MCF 10A (cell line): ENCODE results near the gene MSI2. TPM values are rescaled to one million over a fixed set of nuclear protein-coding genes. Genes with fewer than 3 reads are reported as not detected.

ENCODE experiments used
- BruUV-seq: library from RNA; stranded (reverse); fragments of 400-500 nt; replicated peaks from 2 replicates; lab custom pipeline; 2021; lab: Mats Ljungman, UMichigan
- CTCF ChIA-PET: fragments of 300-600 bp; sonication (Branson Sonifier 250); formaldehyde crosslinking; extraction: SDS; loops from one replicate; lab custom pipeline; 2021; ENCODE audit warnings: antibody characterized with exemption, inconsistent platforms; lab: Yijun Ruan, JAX
- POLR2A ChIA-PET: fragments of 300-600, 350-650 bp; sonication (Branson Sonifier 250); formaldehyde crosslinking; extraction: SDS; loops from one replicate; lab custom pipeline; 2020; ENCODE audit warnings: antibody characterized with exemption, inconsistent platforms; lab: Yijun Ruan, JAX
- DNase-seq: peaks from one replicate; pipeline ENCODE4 v3.0.0-alpha.2; 2018; ENCODE audit not compliant: unreplicated experiment
- H3K27ac Mint-ChIP-seq: one replicate; pipeline ENCODE4 v1.8.0; 2022; ENCODE audit warnings: mild to moderate bottlenecking, low read depth, mixed read lengths; ENCODE audit not compliant: unreplicated experiment
- H3K27me3 Mint-ChIP-seq: one replicate; pipeline ENCODE4 v1.8.0; 2022; ENCODE audit warnings: mixed read lengths; ENCODE audit not compliant: insufficient read depth, unreplicated experiment
- H3K36me3 Mint-ChIP-seq: one replicate; pipeline ENCODE4 v1.8.0; 2022; ENCODE audit warnings: mild to moderate bottlenecking, moderate library complexity, mixed read lengths; ENCODE audit not compliant: insufficient read depth, unreplicated experiment
- H3K4me1 Mint-ChIP-seq: one replicate; pipeline ENCODE4 v1.8.0; 2022; ENCODE audit warnings: mixed read lengths; ENCODE audit not compliant: insufficient read depth, unreplicated experiment
- H3K4me3 Mint-ChIP-seq: one replicate; pipeline ENCODE4 v1.8.0; 2022; ENCODE audit warnings: mild to moderate bottlenecking, moderate library complexity, mixed read lengths; ENCODE audit not compliant: unreplicated experiment
- H3K9me3 Mint-ChIP-seq: one replicate; pipeline ENCODE4 v1.8.0; 2022; ENCODE audit warnings: mixed read lengths; ENCODE audit not compliant: unreplicated experiment
- CTCF ChIP-seq: fragments of 200-600 bp; IDR thresholded peaks from one replicate; pipeline ENCODE4 v1.8.0; 2022; ENCODE audit warnings: antibody characterized with exemption, mild to moderate bottlenecking; ENCODE audit not compliant: unreplicated experiment
- intact Hi-C: fragments of 100-400 bp; cut with micrococcal nuclease; formaldehyde crosslinking; loops from 2 replicates; pipeline ENCODE4 v1.14.1; 2022
- total RNA-seq: library from RNA; stranded (reverse); gene quantifications from 2 replicates; pipeline ENCODE4 v1.2.3, GENCODE V29; 2022

The MSI2 gene
- total RNA-seq, 1 experiment from 2014 or later: 60.6 TPM

GRCh38 chr17:57466017-57466471, 209.7 kb downstream of the MSI2 start:
- peaks cover 14% of the 10 kb centered on the region for H3K4me1 Mint-ChIP-seq
- H3K27me3 Mint-ChIP-seq: no peaks in the 10 kb centered on the region
- H3K27ac Mint-ChIP-seq: no peak overlapping the region
- H3K36me3 Mint-ChIP-seq: peaks cover 13% of the 10 kb centered on the region
- DNase-seq: no peak
- POLR2A ChIA-PET: no interaction called here
- intact Hi-C loops: no loop called here
- no peaks in the 10 kb centered on the region for H3K9me3 Mint-ChIP-seq
- no peak for TF ChIP-seq CTCF
- BruUV-seq: no TSS peak
- CTCF ChIA-PET: interaction anchor here (0.6 to 1.3 kb wide), 3 partner anchors 11 to 206 kb away, joined by 3 read pairs; no protein-coding TSS in a partner anchor
- no peak overlapping the region for H3K4me3 Mint-ChIP-seq

- no TSS peak for BruUV-seq
- TF ChIP-seq CTCF: no peak
- CTCF ChIA-PET: interaction anchor here (0.6 to 1.3 kb wide), 4 partner anchors 10 to 273 kb away, joined by 3 read pairs; no protein-coding TSS in a partner anchor
- Mint-ChIP-seq H3K4me1 (peaks cover 9% of the 10 kb centered on the region), H3K36me3 (peaks cover 13% of the 10 kb centered on the region), H3K4me3 (no peak overlapping the region), H3K27me3 (no peaks in the 10 kb centered on the region), H3K9me3 (no peaks in the 10 kb centered on the region), H3K27ac (no peak overlapping the region)
- DNase-seq: no peak
- POLR2A ChIA-PET: no interaction called here
- intact Hi-C loops: no loop called here
Measured at GRCh38 chr17:57466521-57466920, 210.2 kb downstream of the MSI2 start.

- no peak for TF ChIP-seq CTCF
- BruUV-seq: no TSS peak
- POLR2A ChIA-PET: no interaction called here
- CTCF ChIA-PET: interaction anchor here (0.6 kb wide), 2 partner anchors 8 to 272 kb away, joined by 3 read pairs; no protein-coding TSS in a partner anchor
- Mint-ChIP-seq H3K36me3 (peaks cover 7% of the 10 kb centered on the region), H3K4me1 (peaks cover 2% of the 10 kb centered on the region), H3K27me3 (no peaks in the 10 kb centered on the region), H3K4me3 (no peak overlapping the region), H3K9me3 (no peaks in the 10 kb centered on the region), H3K27ac (no peak overlapping the region)
- intact Hi-C loops: no loop called here
- no peak for DNase-seq
Measured at GRCh38 chr17:57467226-57467625, 210.9 kb downstream of the MSI2 start.

GRCh38 chr17:57467801-57468200, 211.5 kb downstream of the MSI2 start:
- no peaks in the 10 kb centered on the region for H3K4me1 Mint-ChIP-seq
- no peak for TF ChIP-seq CTCF
- DNase-seq: no peak
- H3K27ac Mint-ChIP-seq: no peak overlapping the region
- intact Hi-C loops: no loop called here
- no peaks in the 10 kb centered on the region for H3K9me3 Mint-ChIP-seq
- CTCF ChIA-PET: interaction anchor here (0.6 to 0.7 kb wide), 2 partner anchors 9 to 17 kb away, joined by 3 read pairs; no protein-coding TSS in a partner anchor
- H3K27me3 Mint-ChIP-seq: no peaks in the 10 kb centered on the region
- peaks cover 6% of the 10 kb centered on the region for H3K36me3 Mint-ChIP-seq
- BruUV-seq: no TSS peak
- no peak overlapping the region for H3K4me3 Mint-ChIP-seq
- POLR2A ChIA-PET: no interaction called here
